Inflammatory macrophage treated with lipopolysaccharide for 4 hours (primary cell): ENCODE measurements around the gene MYO1D.
"Not testable (repeated sequence)": the region's sequence is repeated elsewhere in the genome, so short reads cannot be mapped to it uniquely, and the experiment has no call there.

Experiments
- DNase-seq: peaks from one replicate; pipeline ENCODE4 v3.0.0-alpha.2; 2020

The MYO1D gene

GRCh38 chr17:32658470-32659418, 218.2 kb downstream of the MYO1D start:
- DNase-seq: no peak

- no peak for DNase-seq
Measured at GRCh38 chr17:32656886-32657285, 220.0 kb downstream of the MYO1D start.

GRCh38 chr17:32654324-32654723, 222.6 kb downstream of the MYO1D start:
- DNase-seq: peak; percentile 13

- no peak for DNase-seq
Measured at GRCh38 chr17:32651084-32651483, 225.8 kb downstream of the MYO1D start.

- DNase-seq: no peak
Measured at GRCh38 chr17:32648450-32648849, 228.5 kb downstream of the MYO1D start.

GRCh38 chr17:32646941-32647340, 230.0 kb downstream of the MYO1D start:
- no peak for DNase-seq

DNA sequence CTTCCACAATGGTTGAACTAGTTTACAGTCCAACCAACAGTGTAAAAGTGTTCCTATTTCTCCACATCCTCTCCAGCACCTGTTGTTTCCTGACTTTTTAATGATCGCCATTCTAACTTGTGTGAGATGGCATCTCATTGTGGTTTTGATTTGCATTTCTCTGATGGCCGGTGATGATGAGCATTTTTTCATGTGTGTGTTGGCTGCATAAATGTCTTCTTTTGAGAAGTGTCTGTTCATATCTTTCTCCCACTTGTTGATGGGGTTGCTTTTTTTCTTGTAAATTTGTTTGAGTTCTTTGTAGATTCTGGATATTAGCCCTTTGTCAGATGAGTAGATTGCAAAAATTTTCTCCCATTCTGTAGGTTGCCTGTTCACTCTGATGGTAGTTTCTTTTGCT, 235.4 kb downstream of the MYO1D start:
- not testable (repeated sequence) for DNase-seq

- DNase-seq: no peak
Measured at GRCh38 chr17:32636598-32637218, 240.2 kb downstream of the MYO1D start.

DNA sequence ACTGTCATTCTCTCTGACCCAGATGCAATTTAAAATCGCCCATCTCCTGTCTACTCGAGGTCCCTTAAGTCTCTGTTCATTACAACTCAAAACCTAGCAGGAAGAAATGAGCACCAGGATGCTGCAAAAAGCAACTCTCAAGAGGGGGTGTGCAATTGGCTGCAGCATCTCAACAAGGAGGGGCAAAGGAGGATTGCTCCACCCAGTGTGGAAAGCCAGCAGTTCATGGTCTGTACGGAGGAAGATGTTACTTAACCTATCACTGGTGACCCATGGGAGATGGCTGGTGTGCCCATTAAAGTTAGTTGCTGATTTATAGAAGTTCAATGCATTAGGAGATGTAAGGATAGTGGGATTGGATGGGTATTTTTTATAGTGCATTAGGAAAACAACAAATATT, 242.8 kb downstream of the MYO1D start:
- no peak for DNase-seq

- DNase-seq: no peak
Measured at GRCh38 chr17:32631341-32632096, 245.4 kb downstream of the MYO1D start.

- no peak for DNase-seq
Measured at GRCh38 chr17:32629563-32630190, 247.2 kb downstream of the MYO1D start.

- no peak for DNase-seq
Measured at GRCh38 chr17:32628271-32629044, 248.5 kb downstream of the MYO1D start.

- no peak for DNase-seq
Measured at GRCh38 chr17:32627239-32627996, 249.5 kb downstream of the MYO1D start.

- no peak for DNase-seq
Measured at GRCh38 chr17:32626379-32626791, 250.5 kb downstream of the MYO1D start.

- no peak for DNase-seq
Measured at GRCh38 chr17:32625971-32626370, 251.0 kb downstream of the MYO1D start.

DNA sequence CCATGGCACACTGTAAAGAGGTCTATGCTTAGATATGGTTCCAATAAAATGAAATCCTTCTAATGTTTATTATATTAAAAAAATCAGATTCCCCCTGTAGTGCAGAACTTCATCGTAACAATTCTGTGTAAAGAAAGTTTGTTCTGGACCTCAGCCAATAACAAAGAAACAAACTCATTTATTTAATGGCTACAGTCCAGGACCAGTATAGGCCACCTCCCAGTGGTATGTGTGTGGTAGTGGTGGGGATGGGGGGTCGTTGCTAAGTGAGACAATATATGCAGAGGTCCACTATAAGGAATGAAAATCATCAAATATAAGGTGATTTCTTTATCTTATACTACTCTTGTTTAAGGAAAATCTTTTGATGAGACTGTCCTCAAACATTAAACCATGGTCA, 253.7 kb downstream of the MYO1D start:
- DNase-seq: no peak

GRCh38 chr17:32622540-32622939, 254.4 kb downstream of the MYO1D start:
- no peak for DNase-seq

- DNase-seq: no peak
Measured at GRCh38 chr17:32621612-32622312, 255.2 kb downstream of the MYO1D start.

GRCh38 chr17:32615326-32615725, 261.6 kb downstream of the MYO1D start:
- DNase-seq: no peak

- no peak for DNase-seq
Measured at GRCh38 chr17:32610943-32611342, 266.0 kb downstream of the MYO1D start.
